Fibroblast of lung (primary cell): ENCODE measurements around the gene MACF1.
A peak's percentile ranks its signal among the peaks of the same experiment; 100 is the strongest.

ENCODE experiments used
- EZH2 ChIP-seq: IDR thresholded peaks from 2 replicates; pipeline ENCODE4 v1.5.1; 2012; ENCODE audit warnings: low read length, control low read depth, mild to moderate bottlenecking; ENCODE audit errors: missing control alignments
- TF ChIP-seq, protein P1 (sequence below), 2 donors: IDR thresholded peaks in 1 of 2; conservative IDR thresholded peaks in 1 of 2; 1 replicate in 1 of 2; 2 replicates in 1 of 2; pipeline ENCODE4 v1.5.1; 2011 to 2012; ENCODE audit warnings: low read length in 2 of 2, control low read depth in 1 of 2, inconsistent platforms in 1 of 2, low read depth in 1 of 2, mild to moderate bottlenecking in 1 of 2

- TF ChIP-seq, protein P1, sequence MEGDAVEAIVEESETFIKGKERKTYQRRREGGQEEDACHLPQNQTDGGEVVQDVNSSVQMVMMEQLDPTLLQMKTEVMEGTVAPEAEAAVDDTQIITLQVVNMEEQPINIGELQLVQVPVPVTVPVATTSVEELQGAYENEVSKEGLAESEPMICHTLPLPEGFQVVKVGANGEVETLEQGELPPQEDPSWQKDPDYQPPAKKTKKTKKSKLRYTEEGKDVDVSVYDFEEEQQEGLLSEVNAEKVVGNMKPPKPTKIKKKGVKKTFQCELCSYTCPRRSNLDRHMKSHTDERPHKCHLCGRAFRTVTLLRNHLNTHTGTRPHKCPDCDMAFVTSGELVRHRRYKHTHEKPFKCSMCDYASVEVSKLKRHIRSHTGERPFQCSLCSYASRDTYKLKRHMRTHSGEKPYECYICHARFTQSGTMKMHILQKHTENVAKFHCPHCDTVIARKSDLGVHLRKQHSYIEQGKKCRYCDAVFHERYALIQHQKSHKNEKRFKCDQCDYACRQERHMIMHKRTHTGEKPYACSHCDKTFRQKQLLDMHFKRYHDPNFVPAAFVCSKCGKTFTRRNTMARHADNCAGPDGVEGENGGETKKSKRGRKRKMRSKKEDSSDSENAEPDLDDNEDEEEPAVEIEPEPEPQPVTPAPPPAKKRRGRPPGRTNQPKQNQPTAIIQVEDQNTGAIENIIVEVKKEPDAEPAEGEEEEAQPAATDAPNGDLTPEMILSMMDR (conservative IDR thresholded peaks at IDR 0.05 in 1 of 2, IDR thresholded peaks at IDR 0.05 in 1 of 2; ENCODE audit: low read depth in 1 of 2, low read length in 2 of 2) = peak; percentile 84 to 92
- TF ChIP-seq EZH2 = no peak
Measured at GRCh38 chr1:39410915-39411436, 206.5 kb downstream of the MACF1 start.
